Activated CD8-positive, alpha-beta memory T cell treated with anti-CD3 and anti-CD28 coated beads, Interleukin-2, amount 10 ng/mL, durations not matched to agents 7 days and 5 days (primary cell): ENCODE results near the gene PDXP. TPM values are rescaled to one million over a fixed set of nuclear protein-coding genes. Genes with fewer than 3 reads are reported as not detected.
"Not testable (repeated sequence)": the region's sequence is repeated elsewhere in the genome, so short reads cannot be mapped to it uniquely, and the experiment has no call there.

Experiments
- ATAC-seq: fragments of 150-1000 bp; cut with Tn5 transposase; one replicate; pipeline ENCODE4 v1.10.0; 2021; ENCODE audit warnings: moderate library complexity
- CTCF ChIA-PET: fragments of 350-600 bp; sonication (Branson Sonifier 250); formaldehyde crosslinking; loops from one replicate; lab custom pipeline; 2021; ENCODE audit warnings: antibody characterized with exemption; lab: Charles Lee
- DNase-seq: peaks from one replicate; pipeline ENCODE4 v3.0.0-alpha.2; 2020
- H3K27ac Mint-ChIP-seq: one replicate; pipeline ENCODE4 v1.8.0; 2021; ENCODE audit warnings: mild to moderate bottlenecking, mixed read lengths
- H3K27me3 Mint-ChIP-seq: one replicate; pipeline ENCODE4 v1.8.0; 2021; ENCODE audit warnings: mixed read lengths
- H3K36me3 Mint-ChIP-seq: one replicate; pipeline ENCODE4 v1.8.0; 2021; ENCODE audit warnings: mild to moderate bottlenecking, mixed read lengths
- H3K4me1 Mint-ChIP-seq: one replicate; pipeline ENCODE4 v1.8.0; 2021; ENCODE audit warnings: mixed read lengths
- H3K4me3 Mint-ChIP-seq: one replicate; pipeline ENCODE4 v1.8.0; 2021; ENCODE audit warnings: mild to moderate bottlenecking, moderate library complexity, mixed read lengths
- H3K9me3 Mint-ChIP-seq: one replicate; pipeline ENCODE4 v1.8.0; 2022; ENCODE audit warnings: low read depth, mixed read lengths
- total RNA-seq, 2 experiments: library from RNA; stranded (reverse); gene quantifications; one replicate each; pipeline ENCODE4 v1.2.3, GENCODE V29; 2021

Gene PDXP, protein sequence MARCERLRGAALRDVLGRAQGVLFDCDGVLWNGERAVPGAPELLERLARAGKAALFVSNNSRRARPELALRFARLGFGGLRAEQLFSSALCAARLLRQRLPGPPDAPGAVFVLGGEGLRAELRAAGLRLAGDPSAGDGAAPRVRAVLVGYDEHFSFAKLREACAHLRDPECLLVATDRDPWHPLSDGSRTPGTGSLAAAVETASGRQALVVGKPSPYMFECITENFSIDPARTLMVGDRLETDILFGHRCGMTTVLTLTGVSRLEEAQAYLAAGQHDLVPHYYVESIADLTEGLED
- 10 to 100 TPM; 25.9 to 32.6 TPM for total RNA-seq

DNA sequence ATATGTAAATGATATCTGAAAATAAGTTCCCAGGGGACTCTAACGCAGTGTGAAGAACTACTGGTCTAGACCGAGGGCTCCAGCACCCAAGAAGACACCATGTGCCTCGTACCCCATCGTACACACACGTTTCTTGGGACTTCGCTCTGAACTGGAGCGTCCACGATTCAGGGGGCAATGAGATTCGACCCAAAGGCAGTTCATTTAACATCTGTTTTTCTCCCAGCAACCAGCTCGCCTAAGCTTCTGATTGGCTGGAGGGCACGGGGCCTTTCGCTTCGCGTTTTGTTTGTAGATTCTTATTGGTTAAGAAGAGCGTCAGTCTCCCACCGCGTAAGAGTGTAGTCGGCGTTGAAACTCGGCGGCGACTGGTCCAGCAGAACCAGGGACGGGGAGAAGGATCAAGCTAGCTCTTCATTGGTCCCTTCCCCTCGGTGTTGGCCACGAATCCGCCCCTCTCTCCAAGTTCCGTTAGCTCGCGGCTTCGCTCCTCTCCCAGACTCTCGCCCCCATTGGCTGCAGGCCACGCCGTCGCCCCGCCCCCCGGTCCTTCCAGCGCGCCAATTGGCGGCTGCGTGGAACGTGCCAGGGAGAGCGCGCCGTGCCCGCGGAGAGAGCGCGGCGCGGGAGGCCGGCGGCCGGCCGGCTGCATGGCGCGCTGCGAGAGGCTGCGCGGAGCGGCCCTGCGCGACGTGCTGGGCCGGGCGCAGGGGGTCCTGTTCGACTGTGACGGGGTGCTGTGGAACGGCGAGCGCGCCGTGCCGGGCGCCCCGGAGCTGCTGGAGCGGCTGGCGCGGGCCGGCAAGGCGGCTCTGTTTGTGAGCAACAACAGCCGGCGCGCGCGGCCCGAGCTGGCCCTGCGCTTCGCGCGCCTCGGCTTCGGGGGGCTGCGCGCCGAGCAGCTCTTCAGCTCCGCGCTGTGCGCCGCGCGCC, at the start of gene PDXP:
Gene PDXP (plus strand): TSS at position 591 of the 933 bp plus-strand sequence. CDS start 60 bp downstream, at position 651.
- peak within 1 kb of the TSS; percentile 88 for H3K27ac Mint-ChIP-seq
- peaks cover 6% of the 10 kb centered on the region for H3K36me3 Mint-ChIP-seq
- no peaks in the 10 kb centered on the region for H3K27me3 Mint-ChIP-seq
- CTCF ChIA-PET, result interaction anchor here (0.9 to 41.1 kb wide), 6 partner anchors 17 to 159 kb away, joined by 3 to 1064 read pairs (median 46); partner anchors contain the start of genes GGA1, LGALS1, NOL12 and SH3BP1
- H3K9me3 Mint-ChIP-seq, result no peaks in the 10 kb centered on the region
- H3K4me3 Mint-ChIP-seq, result peak within 1 kb of the TSS; percentile 85
- peaks cover 39% of the 10 kb centered on the region for H3K4me1 Mint-ChIP-seq
- ATAC-seq, result peak; percentile 98
- DNase-seq, result peak; percentile 99

DNA sequence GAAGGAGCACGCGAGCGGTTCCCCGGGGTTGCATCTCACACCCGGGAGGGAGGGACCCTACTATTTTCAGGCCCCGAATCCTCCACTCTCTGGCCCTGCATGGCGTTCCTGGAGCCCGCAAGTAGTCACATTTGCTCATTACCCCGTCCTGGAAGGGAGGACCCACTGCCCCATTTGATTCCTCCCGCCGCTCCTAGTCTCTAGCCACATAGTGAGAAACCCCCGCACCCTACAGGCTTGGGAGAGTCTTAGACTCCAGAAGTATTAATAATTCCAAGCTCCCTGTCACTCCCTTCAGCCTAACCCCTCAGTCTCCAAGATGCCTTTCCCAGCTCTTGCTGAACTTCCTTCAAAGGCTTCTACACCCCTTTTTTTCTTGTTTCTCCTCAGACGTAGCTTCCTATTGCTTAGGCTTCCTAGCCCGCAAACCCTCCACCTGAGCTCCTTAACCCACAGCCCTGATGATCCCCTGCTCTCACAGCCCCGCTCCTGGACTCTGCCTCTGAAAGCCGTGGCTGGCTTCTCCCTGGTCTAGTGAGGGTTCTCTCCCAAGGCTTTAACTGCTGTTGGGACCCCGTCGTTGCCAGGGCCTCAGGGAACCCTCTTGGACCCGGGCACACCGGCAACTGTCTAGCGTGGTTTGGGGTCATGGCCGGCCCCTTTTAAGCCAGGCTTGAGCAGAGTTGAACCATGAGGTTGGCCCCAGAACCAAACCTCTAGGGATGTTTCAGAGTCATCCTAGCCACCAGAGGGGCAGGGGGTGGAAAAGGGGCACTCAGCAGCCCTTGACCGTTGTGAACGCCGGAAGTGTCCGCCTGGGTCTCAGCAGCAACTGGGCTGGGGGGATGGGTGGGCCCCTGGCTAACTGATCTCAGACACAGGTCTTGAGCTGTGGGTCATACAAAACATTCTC, 49.0 kb upstream of the PDXP start:
- H3K4me3 Mint-ChIP-seq, result peak overlapping the region; percentile 89
- peaks cover 58% of the 10 kb centered on the region for H3K4me1 Mint-ChIP-seq
- no peaks in the 10 kb centered on the region for H3K27me3 Mint-ChIP-seq
- no peaks in the 10 kb centered on the region for H3K9me3 Mint-ChIP-seq
- CTCF ChIA-PET, result interaction anchor here (0.8 to 8.7 kb wide), 14 partner anchors 10 to 410 kb away, joined by 3 to 156 read pairs (median 35); partner anchors contain the start of genes LGALS1, NOL12 and SH3BP1
- peaks cover 3% of the 10 kb centered on the region for H3K36me3 Mint-ChIP-seq
- ATAC-seq (no peak), DNase-seq (peak; percentile 52)
- peak overlapping the region; percentile 89 for H3K27ac Mint-ChIP-seq

DNA sequence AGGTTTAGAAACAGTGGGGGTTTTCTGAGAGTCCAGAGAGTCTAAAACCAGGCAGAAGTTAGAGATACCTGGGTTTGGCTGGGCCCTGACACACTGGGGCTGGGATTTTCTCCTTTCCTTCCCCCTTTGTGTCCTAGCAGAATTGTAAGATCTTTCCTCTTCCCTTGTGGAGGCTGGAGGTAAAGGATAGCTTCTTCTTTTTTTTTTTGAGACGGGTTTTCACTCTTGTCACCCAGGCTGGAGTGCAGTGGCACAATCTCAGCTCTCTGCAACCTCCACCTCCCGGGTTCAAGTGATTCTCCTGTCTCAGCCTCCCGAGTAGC, 48.4 kb upstream of the PDXP start:
- Mint-ChIP-seq H3K4me3 (peak overlapping the region; percentile 89), H3K27ac (peak overlapping the region; percentile 89), H3K4me1 (peaks cover 53% of the 10 kb centered on the region)
- H3K9me3 Mint-ChIP-seq, H3K27me3 Mint-ChIP-seq, ATAC-seq, H3K36me3 Mint-ChIP-seq, DNase-seq: not testable (repeated sequence)
- CTCF ChIA-PET, result interaction anchor here (0.8 to 8.7 kb wide), 10 partner anchors 9 to 410 kb away, joined by 3 to 156 read pairs (median 37); partner anchors contain the start of genes NOL12 and SH3BP1

DNA sequence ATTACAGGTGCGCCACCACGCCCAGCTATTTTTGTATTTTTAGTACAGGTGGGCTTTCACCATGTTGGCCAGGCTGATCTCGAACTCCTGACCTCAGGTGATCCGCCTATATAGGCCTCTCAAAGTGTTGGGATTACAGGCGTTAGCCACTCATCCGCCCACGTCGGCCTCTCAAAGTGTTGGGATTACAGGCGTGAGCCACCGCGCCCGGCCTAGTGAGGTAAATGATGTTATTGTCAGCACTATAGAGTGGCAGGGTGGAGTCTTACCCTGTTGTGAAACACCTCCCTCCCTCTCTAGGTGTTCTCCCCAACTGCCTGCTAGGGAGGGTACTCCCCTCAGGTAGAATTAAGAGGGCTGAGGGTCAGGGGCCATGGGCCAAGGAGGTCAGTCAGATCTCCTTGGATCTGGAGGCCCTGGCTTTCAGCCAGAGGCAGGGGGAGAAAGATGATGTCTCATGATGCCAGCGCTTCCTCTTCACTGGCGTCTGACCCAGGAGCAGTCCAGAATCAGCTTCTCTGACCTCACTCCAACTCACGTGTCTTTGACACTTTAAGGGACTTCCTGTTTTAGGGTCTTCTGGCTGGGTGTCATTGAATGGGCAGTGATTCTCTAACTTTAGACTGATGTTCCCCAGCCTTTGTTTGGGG, 47.9 kb upstream of the PDXP start:
- Mint-ChIP-seq H3K9me3 (no peaks in the 10 kb centered on the region), H3K36me3 (peaks cover 5% of the 10 kb centered on the region), H3K27me3 (no peaks in the 10 kb centered on the region), H3K27ac (peak overlapping the region; percentile 59), H3K4me1 (peaks cover 48% of the 10 kb centered on the region), H3K4me3 (peak overlapping the region; percentile 89)
- DNase-seq (no peak), ATAC-seq (no peak)
- CTCF ChIA-PET, result interaction anchor here (1.1 to 8.7 kb wide), 7 partner anchors 9 to 74 kb away, joined by 4 to 156 read pairs (median 7); partner anchors contain the start of genes NOL12 and SH3BP1

DNA sequence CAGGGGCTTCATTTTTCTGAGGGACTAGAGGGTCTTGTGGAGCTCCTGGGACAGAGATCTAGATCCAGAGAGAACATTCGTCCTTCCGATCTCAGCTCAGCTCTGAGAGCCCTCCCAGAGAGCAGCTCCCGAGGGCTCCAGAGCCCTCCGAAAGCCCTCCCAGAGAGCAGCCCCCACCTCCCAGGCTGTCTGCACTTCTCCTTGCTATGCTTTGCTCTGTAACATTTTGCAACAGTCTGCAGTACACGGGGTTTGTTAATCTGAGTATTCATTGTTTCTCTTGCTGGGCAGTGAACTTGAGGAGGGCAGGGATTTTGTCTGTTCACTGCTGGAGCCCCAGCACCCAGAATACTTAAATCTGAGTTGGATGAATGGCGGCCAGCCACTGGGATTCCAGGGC, 47.3 kb upstream of the PDXP start:
- Mint-ChIP-seq H3K27me3 (no peaks in the 10 kb centered on the region), H3K9me3 (no peaks in the 10 kb centered on the region), H3K4me3 (no peak overlapping the region), H3K4me1 (peaks cover 42% of the 10 kb centered on the region), H3K36me3 (peaks cover 6% of the 10 kb centered on the region), H3K27ac (peak overlapping the region; percentile 59)
- no peak for DNase-seq
- CTCF ChIA-PET, result interaction anchor here (0.7 to 8.7 kb wide), 5 partner anchors 11 to 73 kb away, joined by 3 to 98 read pairs (median 6); partner anchors contain the start of gene NOL12
- ATAC-seq, result no peak

DNA sequence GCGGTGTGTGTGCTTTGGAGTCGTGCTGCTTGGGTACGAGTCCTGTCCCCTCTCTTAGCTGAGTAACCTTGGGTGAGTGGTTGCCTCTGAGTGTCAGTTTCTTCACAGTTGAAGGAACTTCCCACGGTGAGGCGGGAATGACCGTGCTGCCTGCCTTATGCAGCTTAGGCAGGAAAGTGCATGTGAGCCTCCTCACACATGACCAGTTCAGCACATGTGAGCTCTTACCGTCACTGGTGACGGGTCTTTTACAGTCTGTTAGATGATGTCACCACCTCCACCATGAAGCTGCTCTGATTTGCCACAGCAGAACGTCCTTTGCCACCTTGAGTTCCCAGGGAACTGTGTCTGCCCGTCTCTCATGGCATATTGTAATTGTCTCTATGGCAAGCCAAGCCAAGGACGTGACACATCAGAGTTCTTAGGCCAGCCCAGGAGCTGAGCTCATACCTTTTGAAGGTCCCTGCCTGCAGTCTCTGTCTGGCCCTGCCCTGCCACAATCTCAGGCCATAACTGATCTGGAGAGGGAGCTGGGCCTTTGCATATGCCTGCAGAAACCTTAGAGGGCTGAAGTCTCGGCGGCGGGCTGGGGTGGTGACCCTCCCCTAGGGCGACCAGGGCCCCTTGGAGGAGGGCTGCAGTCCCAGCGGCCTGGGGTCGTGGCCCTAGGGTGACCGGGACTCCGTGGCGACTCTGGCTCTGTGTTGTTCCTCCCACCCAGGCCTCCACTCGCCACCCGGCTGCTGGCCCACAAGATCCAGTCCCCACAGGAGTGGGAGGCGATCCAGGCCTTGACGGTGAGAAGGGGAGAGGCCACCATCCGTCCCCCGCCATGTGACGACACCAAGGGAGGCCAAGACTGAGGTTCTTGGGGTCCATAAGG, 42.1 kb upstream of the PDXP start:
- H3K36me3 Mint-ChIP-seq, result peaks cover 11% of the 10 kb centered on the region
- CTCF ChIA-PET, result interaction anchor here (5.4 to 34.1 kb wide), 3 partner anchors 8 to 54 kb away, joined by 38 to 1064 read pairs (median 298); partner anchors contain the start of genes GGA1, LGALS1, NOL12 and PDXP
- H3K4me3 Mint-ChIP-seq, result no peak overlapping the region
- no peak for ATAC-seq
- no peaks in the 10 kb centered on the region for H3K27me3 Mint-ChIP-seq
- H3K4me1 Mint-ChIP-seq, result peaks cover 8% of the 10 kb centered on the region
- DNase-seq, result no peak
- H3K9me3 Mint-ChIP-seq, result no peaks in the 10 kb centered on the region
- no peak overlapping the region for H3K27ac Mint-ChIP-seq

DNA sequence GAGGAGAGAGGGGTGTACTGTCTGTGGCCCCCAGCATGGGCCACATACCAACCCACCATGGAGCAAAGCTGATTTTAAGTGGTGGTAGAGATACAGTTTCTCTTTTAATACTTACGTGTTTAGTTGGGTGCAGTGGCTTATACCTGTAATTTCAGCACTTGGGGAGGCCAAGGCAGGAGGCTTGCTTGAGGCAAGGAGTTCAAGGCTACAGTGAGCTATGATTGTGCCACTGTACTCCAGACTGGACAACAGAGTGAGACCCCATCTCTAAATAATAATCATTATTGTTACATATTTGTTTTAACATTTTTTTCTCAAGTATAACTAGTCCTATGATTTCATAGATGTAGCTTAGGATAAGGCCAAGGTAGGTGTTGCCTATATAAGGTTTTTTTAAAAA, 41.1 kb upstream of the PDXP start:
- H3K9me3 Mint-ChIP-seq, result no peaks in the 10 kb centered on the region
- peaks cover 13% of the 10 kb centered on the region for H3K36me3 Mint-ChIP-seq
- peaks cover 8% of the 10 kb centered on the region for H3K4me1 Mint-ChIP-seq
- H3K4me3 Mint-ChIP-seq, result no peak overlapping the region
- ATAC-seq (no peak), DNase-seq (no peak)
- CTCF ChIA-PET, result interaction anchor here (5.4 to 34.1 kb wide), 3 partner anchors 9 to 53 kb away, joined by 38 to 1064 read pairs (median 298); partner anchors contain the start of genes GGA1, LGALS1, NOL12 and PDXP
- no peaks in the 10 kb centered on the region for H3K27me3 Mint-ChIP-seq
- no peak overlapping the region for H3K27ac Mint-ChIP-seq

DNA sequence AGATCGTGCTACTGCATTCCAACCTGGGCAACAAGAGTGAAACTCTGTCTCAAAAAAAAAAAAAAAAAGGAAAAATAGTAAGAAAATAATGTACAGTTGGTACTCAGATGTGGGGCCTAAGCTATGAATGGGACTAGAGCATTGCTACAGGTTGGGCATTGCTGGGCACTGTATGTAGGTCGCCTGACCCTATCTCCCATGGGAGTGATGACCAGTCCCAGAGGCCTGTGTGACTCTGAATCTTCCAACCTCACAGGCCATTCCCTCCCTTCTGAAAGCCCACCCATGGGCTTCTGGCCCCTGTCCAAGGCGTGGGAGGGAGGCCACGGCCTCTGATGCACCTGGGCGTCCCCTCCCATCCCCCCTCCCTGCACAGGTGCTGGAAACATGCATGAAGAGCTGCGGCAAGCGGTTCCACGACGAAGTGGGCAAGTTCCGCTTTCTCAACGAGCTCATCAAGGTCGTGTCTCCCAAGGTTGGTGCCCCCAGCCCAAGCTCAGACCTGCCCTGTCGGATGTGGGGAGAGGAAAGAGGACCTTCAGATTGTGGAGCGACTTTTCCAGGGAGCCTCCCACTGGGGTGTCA, 40.4 kb upstream of the PDXP start:
- no peaks in the 10 kb centered on the region for H3K9me3 Mint-ChIP-seq
- H3K27ac Mint-ChIP-seq, result no peak overlapping the region
- ATAC-seq (no peak), DNase-seq (no peak)
- peaks cover 6% of the 10 kb centered on the region for H3K4me1 Mint-ChIP-seq
- H3K4me3 Mint-ChIP-seq, result no peak overlapping the region
- peaks cover 13% of the 10 kb centered on the region for H3K36me3 Mint-ChIP-seq
- H3K27me3 Mint-ChIP-seq, result no peaks in the 10 kb centered on the region
- CTCF ChIA-PET, result interaction anchor here (5.4 to 34.1 kb wide), 3 partner anchors 10 to 52 kb away, joined by 38 to 1064 read pairs (median 298); partner anchors contain the start of genes GGA1, LGALS1, NOL12 and PDXP

DNA sequence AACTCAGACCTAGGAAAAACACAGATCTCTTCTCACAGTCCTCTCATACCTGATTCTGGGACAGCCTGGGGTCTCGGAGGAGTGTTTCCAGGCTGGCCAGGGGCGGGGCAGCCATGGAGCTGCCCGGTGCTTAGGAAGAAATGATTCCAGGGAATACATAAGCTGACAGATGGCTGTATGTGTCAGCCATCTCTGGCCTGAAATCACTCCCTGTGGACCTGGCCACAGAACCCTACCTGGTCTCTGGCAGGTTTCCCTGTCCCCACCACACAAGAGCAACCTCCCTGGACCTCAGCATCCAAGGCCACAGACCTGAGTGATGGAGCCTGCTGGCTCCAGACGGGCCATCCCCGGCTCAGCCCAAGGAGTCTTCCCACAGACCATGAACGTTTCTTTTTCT, 39.8 kb upstream of the PDXP start:
- H3K9me3 Mint-ChIP-seq, result no peaks in the 10 kb centered on the region
- no peaks in the 10 kb centered on the region for H3K27me3 Mint-ChIP-seq
- CTCF ChIA-PET, result interaction anchor here (5.4 to 34.1 kb wide), 3 partner anchors 10 to 52 kb away, joined by 38 to 1064 read pairs (median 298); partner anchors contain the start of genes GGA1, LGALS1, NOL12 and PDXP

DNA sequence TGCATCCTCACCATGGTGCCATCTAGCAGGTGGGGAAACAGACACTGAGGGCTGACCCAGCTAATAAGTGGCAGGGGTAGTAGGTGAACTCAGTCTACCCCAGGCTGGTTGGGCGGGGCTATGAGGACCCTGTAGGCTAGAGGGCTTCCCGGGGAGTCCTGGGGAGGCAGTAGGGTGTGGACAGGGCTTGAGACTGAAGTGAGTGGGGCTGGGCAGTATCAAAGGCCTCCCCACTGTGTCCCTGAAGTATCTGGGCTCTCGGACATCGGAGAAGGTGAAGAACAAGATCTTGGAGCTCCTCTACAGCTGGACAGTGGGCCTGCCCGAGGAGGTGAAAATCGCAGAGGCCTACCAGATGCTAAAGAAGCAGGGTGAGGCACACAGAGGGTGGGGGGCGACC, 38.5 kb upstream of the PDXP start:
- H3K36me3 Mint-ChIP-seq, result peaks cover 14% of the 10 kb centered on the region
- H3K9me3 Mint-ChIP-seq, result no peaks in the 10 kb centered on the region
- H3K27ac Mint-ChIP-seq, result peak overlapping the region; percentile 34
- no peak overlapping the region for H3K4me3 Mint-ChIP-seq
- CTCF ChIA-PET, result interaction anchor here (1.1 to 34.1 kb wide), 4 partner anchors 8 to 50 kb away, joined by 4 to 1064 read pairs (median 168); partner anchors contain the start of genes GGA1, LGALS1, NOL12 and PDXP
- H3K4me1 Mint-ChIP-seq, result peaks cover 10% of the 10 kb centered on the region
- no peaks in the 10 kb centered on the region for H3K27me3 Mint-ChIP-seq
- no peak for ATAC-seq
- DNase-seq, result no peak

More for the DNA sequence above, 39.8 kb upstream of the PDXP start:
- ATAC-seq, result no peak
- Mint-ChIP-seq H3K4me3 (no peak overlapping the region), H3K27ac (no peak overlapping the region), H3K36me3 (peaks cover 13% of the 10 kb centered on the region), H3K4me1 (peaks cover 4% of the 10 kb centered on the region)
- DNase-seq, result no peak
